Loucy (cell line): ENCODE results near the gene UBE3D.
A peak's percentile ranks its signal among the peaks of the same experiment; 100 is the strongest.

Source experiments
- H2AFZ ChIP-seq: fragments of 200-600 bp; sonication (generic); 2 replicates; pipeline ENCODE4 v1.6.0; 2016; ENCODE audit warnings: antibody characterized with exemption, mild to moderate bottlenecking, low read length, moderate library complexity
- H3F3A ChIP-seq: fragments of 200-600 bp; 2 replicates; pipeline ENCODE4 v1.6.0; 2016; ENCODE audit warnings: antibody characterized with exemption, low read depth, mild to moderate bottlenecking
- H3K27me3 ChIP-seq: fragments of 200-600 bp; sonication (generic); 2 replicates; pipeline ENCODE4 v1.6.1; 2014; ENCODE audit warnings: low read length, mild to moderate bottlenecking; ENCODE audit not compliant: insufficient read depth, poor library complexity, severe bottlenecking
- H3K36me3 ChIP-seq: fragments of 200-600 bp; sonication (generic); 2 replicates; pipeline ENCODE4 v1.6.1; 2016; ENCODE audit warnings: low read length; ENCODE audit not compliant: insufficient read depth
- H3K4me1 ChIP-seq: fragments of 200-600 bp; sonication (generic); 2 replicates; pipeline ENCODE4 v1.5.1; 2014; ENCODE audit warnings: low read length, mild to moderate bottlenecking; ENCODE audit not compliant: insufficient read depth, poor library complexity, severe bottlenecking
- H3K4me2 ChIP-seq: fragments of 200-600 bp; sonication (generic); 2 replicates; pipeline ENCODE4 v1.6.0; 2014; ENCODE audit warnings: antibody characterized with exemption, low read length, low read depth, mild to moderate bottlenecking; ENCODE audit not compliant: poor library complexity, severe bottlenecking
- H3K4me3 ChIP-seq: fragments of 200-600 bp; sonication (generic); 2 replicates; pipeline ENCODE4 v1.5.1; 2014; ENCODE audit warnings: low read length, mild to moderate bottlenecking, mixed read lengths; ENCODE audit not compliant: poor library complexity, severe bottlenecking
- H3K79me2 ChIP-seq: fragments of 200-600 bp; sonication (generic); 2 replicates; pipeline ENCODE4 v1.6.1; 2014; ENCODE audit warnings: low read length; ENCODE audit not compliant: insufficient read depth
- H3K9ac ChIP-seq: fragments of 200-600 bp; sonication (generic); 2 replicates; pipeline ENCODE4 v1.6.0; 2014; ENCODE audit warnings: mild to moderate bottlenecking, low read depth, low read length, moderate library complexity; ENCODE audit not compliant: poor library complexity, severe bottlenecking
- H3K9me2 ChIP-seq: fragments of 200-600 bp; sonication (generic); replicated peaks from 2 replicates; pipeline ENCODE4 v1.6.1; 2016; ENCODE audit warnings: low read depth, low read length, mixed read lengths
- H3K9me3 ChIP-seq: fragments of 200-600 bp; sonication (generic); 2 replicates; pipeline ENCODE4 v1.6.1; 2014; ENCODE audit warnings: mild to moderate bottlenecking, antibody characterized with exemption, low read length, low read depth; ENCODE audit not compliant: insufficient read depth
- H4K20me1 ChIP-seq: fragments of 200-600 bp; sonication (generic); 2 replicates; pipeline ENCODE4 v1.6.0; 2014; ENCODE audit warnings: antibody characterized with exemption, low read length, mild to moderate bottlenecking; ENCODE audit not compliant: insufficient read depth, poor library complexity, severe bottlenecking
- CTCF ChIP-seq: fragments of 200-600 bp; sonication (generic); conservative IDR thresholded peaks from 2 replicates; pipeline ENCODE4 v1.5.1; 2014; ENCODE audit warnings: mild to moderate bottlenecking, antibody characterized with exemption, low read length
- EZH2phosphoT487 ChIP-seq: fragments of 200-600 bp; IDR thresholded peaks from 2 replicates; pipeline ENCODE4 v1.6.1; 2018; ENCODE audit warnings: antibody characterized with exemption, mild to moderate bottlenecking, moderate library complexity, borderline replicate concordance

UBE3D gene

GRCh38 chr6:82976179-82976578, 89.5 kb downstream of the UBE3D start:
- H3K79me2 ChIP-seq, result no peaks in the 10 kb centered on the region
- H3K36me3 ChIP-seq, result no peaks in the 10 kb centered on the region
- no peaks in the 10 kb centered on the region for H4K20me1 ChIP-seq
- 0 out of 2 replicates have a peak overlapping the region, but pooled peaks have one; percentile 12 for H2AFZ ChIP-seq
- H3K4me3 ChIP-seq, result no peak overlapping the region
- H3K9ac ChIP-seq, result no peak overlapping the region
- no peaks in the 10 kb centered on the region for H3F3A ChIP-seq
- H3K4me1 ChIP-seq, result peaks cover 7% of the 10 kb centered on the region
- no peaks in the 10 kb centered on the region for H3K27me3 ChIP-seq
- no peak overlapping the region for H3K4me2 ChIP-seq
- H3K9me3 ChIP-seq, result no peaks in the 10 kb centered on the region
- H3K9me2 ChIP-seq, result no peaks in the 10 kb centered on the region
- no peak for TF ChIP-seq EZH2phosphoT487
- TF ChIP-seq CTCF, result no peak

- H4K20me1 ChIP-seq, result no peaks in the 10 kb centered on the region
- TF ChIP-seq EZH2phosphoT487 (no peak), CTCF (no peak)
- no peak overlapping the region for H3K4me2 ChIP-seq
- no peak overlapping the region for H2AFZ ChIP-seq
- H3K9me3 ChIP-seq, result no peaks in the 10 kb centered on the region
- no peaks in the 10 kb centered on the region for H3K79me2 ChIP-seq
- H3K27me3 ChIP-seq, result no peaks in the 10 kb centered on the region
- no peak overlapping the region for H3K9ac ChIP-seq
- H3F3A ChIP-seq, result no peaks in the 10 kb centered on the region
- H3K4me1 ChIP-seq, result peaks cover 7% of the 10 kb centered on the region
- H3K9me2 ChIP-seq, result no peaks in the 10 kb centered on the region
- no peak overlapping the region for H3K4me3 ChIP-seq
- H3K36me3 ChIP-seq, result no peaks in the 10 kb centered on the region
These were observed 93.7 kb downstream of the UBE3D start for GRCh38 chr6:82971877-82972460.

- no peaks in the 10 kb centered on the region for H3K79me2 ChIP-seq
- H4K20me1 ChIP-seq, result no peaks in the 10 kb centered on the region
- H3K9me3 ChIP-seq, result no peaks in the 10 kb centered on the region
- H3K4me2 ChIP-seq, result no peak overlapping the region
- no peaks in the 10 kb centered on the region for H3K4me1 ChIP-seq
- H3K27me3 ChIP-seq, result no peaks in the 10 kb centered on the region
- H3K9me2 ChIP-seq, result no peaks in the 10 kb centered on the region
- no peaks in the 10 kb centered on the region for H3F3A ChIP-seq
- H2AFZ ChIP-seq, result no peak overlapping the region
- H3K36me3 ChIP-seq, result no peaks in the 10 kb centered on the region
- H3K9ac ChIP-seq, result no peak overlapping the region
- TF ChIP-seq CTCF (no peak), EZH2phosphoT487 (no peak)
- no peak overlapping the region for H3K4me3 ChIP-seq
These were observed 94.8 kb downstream of the UBE3D start for GRCh38 chr6:82970839-82971238.
